ENCODE data around the gene DLX3.

DNA sequence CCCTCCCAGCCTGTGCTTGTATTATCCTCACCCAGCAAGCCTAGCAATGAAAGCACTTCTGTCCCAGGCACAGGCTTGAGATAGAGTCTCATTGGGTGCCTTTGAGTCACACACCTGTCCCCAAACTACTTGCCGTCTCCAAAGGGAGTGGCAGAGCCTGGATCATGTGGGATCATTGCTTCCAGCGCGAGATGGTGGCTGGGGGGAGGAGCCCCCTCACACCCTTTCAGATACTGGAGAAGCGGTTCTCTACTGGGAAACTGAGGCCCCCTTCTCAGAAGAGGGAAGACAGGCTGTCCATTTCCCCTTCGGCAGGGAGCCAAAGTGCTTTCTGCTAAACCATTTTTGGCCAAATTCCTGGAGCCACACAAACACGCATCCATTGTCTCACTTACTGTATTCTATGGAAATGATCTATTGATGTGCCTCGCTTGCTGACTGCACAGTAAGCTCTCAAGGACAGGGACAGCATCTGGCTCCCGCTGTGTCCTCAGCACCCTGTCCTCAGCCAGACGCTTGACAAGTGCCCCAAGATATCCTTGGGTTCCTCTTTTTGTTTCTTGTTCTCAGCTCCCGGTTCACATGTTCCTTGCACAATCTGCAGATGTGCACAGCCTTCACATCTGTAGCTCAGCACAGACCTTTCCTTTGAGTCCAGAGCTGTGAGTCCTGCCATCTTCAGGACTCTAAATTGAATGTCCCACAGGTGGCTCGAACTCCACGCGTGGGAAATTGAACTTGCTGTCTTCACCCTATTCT, 26.0 kb upstream of the DLX3 start:
- TF ChIP-seq, protein P1, sequence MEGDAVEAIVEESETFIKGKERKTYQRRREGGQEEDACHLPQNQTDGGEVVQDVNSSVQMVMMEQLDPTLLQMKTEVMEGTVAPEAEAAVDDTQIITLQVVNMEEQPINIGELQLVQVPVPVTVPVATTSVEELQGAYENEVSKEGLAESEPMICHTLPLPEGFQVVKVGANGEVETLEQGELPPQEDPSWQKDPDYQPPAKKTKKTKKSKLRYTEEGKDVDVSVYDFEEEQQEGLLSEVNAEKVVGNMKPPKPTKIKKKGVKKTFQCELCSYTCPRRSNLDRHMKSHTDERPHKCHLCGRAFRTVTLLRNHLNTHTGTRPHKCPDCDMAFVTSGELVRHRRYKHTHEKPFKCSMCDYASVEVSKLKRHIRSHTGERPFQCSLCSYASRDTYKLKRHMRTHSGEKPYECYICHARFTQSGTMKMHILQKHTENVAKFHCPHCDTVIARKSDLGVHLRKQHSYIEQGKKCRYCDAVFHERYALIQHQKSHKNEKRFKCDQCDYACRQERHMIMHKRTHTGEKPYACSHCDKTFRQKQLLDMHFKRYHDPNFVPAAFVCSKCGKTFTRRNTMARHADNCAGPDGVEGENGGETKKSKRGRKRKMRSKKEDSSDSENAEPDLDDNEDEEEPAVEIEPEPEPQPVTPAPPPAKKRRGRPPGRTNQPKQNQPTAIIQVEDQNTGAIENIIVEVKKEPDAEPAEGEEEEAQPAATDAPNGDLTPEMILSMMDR (IDR thresholded peaks at IDR 0.05): no peak
- TF ChIP-seq POLR2A (IDR thresholded peaks at IDR 0.05) (no peak), EP300 (IDR thresholded peaks at IDR 0.05) (no peak), POLR2AphosphoS5 (IDR thresholded peaks at IDR 0.05) (no peak)
